Measurements from ENCODE around the gene TMC1.

TMC1 gene

GRCh38 chr9:72721067-72721466 lies 199.7 kb downstream of the TMC1 start:
- Histone ChIP-seq H3K27me3 (ENCODE audit: insufficient read depth, low read length, poor library complexity, severe bottlenecking) (no peaks in the 10 kb centered on the region), H3K9ac (ENCODE audit: low read depth, low read length, poor library complexity, severe bottlenecking) (no peak overlapping the region), H4K20me1 (ENCODE audit: insufficient read depth, low read length, poor library complexity, severe bottlenecking) (no peaks in the 10 kb centered on the region), H3K4me2 (ENCODE audit: low read depth, low read length, poor library complexity, severe bottlenecking) (no peak overlapping the region), H3F3A (ENCODE audit: low read depth) (no peaks in the 10 kb centered on the region), H3K4me3 (ENCODE audit: low read length, poor library complexity, severe bottlenecking) (no peak overlapping the region), H3K36me3 (ENCODE audit: insufficient read depth, low read length) (no peaks in the 10 kb centered on the region), H3K79me2 (ENCODE audit: insufficient read depth, low read length) (no peaks in the 10 kb centered on the region), H3K4me1 (ENCODE audit: insufficient read depth, low read length, poor library complexity, severe bottlenecking) (no peaks in the 10 kb centered on the region), H3K9me3 (ENCODE audit: insufficient read depth, low read depth, low read length) (no peaks in the 10 kb centered on the region), H2AFZ (ENCODE audit: low read length) (no peak overlapping the region), H3K9me2 (replicated peaks; ENCODE audit: low read depth, low read length) (no peaks in the 10 kb centered on the region)
- no peak for TF ChIP-seq EZH2phosphoT487 (IDR thresholded peaks at IDR 0.05; ENCODE audit: borderline replicate concordance)
- TF ChIP-seq, protein P1, sequence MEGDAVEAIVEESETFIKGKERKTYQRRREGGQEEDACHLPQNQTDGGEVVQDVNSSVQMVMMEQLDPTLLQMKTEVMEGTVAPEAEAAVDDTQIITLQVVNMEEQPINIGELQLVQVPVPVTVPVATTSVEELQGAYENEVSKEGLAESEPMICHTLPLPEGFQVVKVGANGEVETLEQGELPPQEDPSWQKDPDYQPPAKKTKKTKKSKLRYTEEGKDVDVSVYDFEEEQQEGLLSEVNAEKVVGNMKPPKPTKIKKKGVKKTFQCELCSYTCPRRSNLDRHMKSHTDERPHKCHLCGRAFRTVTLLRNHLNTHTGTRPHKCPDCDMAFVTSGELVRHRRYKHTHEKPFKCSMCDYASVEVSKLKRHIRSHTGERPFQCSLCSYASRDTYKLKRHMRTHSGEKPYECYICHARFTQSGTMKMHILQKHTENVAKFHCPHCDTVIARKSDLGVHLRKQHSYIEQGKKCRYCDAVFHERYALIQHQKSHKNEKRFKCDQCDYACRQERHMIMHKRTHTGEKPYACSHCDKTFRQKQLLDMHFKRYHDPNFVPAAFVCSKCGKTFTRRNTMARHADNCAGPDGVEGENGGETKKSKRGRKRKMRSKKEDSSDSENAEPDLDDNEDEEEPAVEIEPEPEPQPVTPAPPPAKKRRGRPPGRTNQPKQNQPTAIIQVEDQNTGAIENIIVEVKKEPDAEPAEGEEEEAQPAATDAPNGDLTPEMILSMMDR (conservative IDR thresholded peaks at IDR 0.05; ENCODE audit: low read length) = no peak

DNA sequence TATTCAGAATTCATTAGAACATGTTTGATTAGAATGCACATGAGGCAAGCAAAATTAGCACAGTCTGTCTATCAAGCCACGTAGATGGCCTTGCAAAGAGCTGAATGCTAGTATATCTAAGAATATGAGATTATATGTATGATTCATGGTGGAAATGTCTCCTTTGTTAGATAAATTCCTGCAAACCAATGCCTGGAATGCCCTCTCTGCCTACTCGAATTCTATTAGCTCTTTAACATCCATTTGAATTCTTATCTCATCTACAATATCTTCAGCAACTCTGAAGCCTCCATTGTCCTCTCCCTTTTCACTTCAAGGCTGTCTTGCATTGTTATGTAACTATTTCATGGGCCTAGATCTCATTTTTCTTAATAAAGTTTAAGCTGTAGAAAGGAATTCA lies 205.5 kb downstream of the TMC1 start:
- Histone ChIP-seq H3K27me3 (ENCODE audit: insufficient read depth, low read length, poor library complexity, severe bottlenecking) (no peaks in the 10 kb centered on the region), H3K79me2 (ENCODE audit: insufficient read depth, low read length) (no peaks in the 10 kb centered on the region), H3K9me2 (replicated peaks; ENCODE audit: low read depth, low read length) (no peaks in the 10 kb centered on the region), H3K36me3 (ENCODE audit: insufficient read depth, low read length) (no peaks in the 10 kb centered on the region), H3K9ac (ENCODE audit: low read depth, low read length, poor library complexity, severe bottlenecking) (no peak overlapping the region), H3K4me1 (ENCODE audit: insufficient read depth, low read length, poor library complexity, severe bottlenecking) (no peaks in the 10 kb centered on the region), H2AFZ (ENCODE audit: low read length) (no peak overlapping the region), H3K4me3 (ENCODE audit: low read length, poor library complexity, severe bottlenecking) (no peak overlapping the region), H3K4me2 (ENCODE audit: low read depth, low read length, poor library complexity, severe bottlenecking) (no peak overlapping the region), H3K9me3 (ENCODE audit: insufficient read depth, low read depth, low read length) (no peaks in the 10 kb centered on the region), H3F3A (ENCODE audit: low read depth) (no peaks in the 10 kb centered on the region), H4K20me1 (ENCODE audit: insufficient read depth, low read length, poor library complexity, severe bottlenecking) (no peaks in the 10 kb centered on the region)
- TF ChIP-seq, protein P1 (conservative IDR thresholded peaks at IDR 0.05; ENCODE audit: low read length) = no peak
- no peak for TF ChIP-seq EZH2phosphoT487 (IDR thresholded peaks at IDR 0.05; ENCODE audit: borderline replicate concordance)

GRCh38 chr9:72728031-72728770 lies 206.8 kb downstream of the TMC1 start:
- no peaks in the 10 kb centered on the region for H3F3A ChIP-seq (ENCODE audit: low read depth)
- H3K4me2 ChIP-seq (ENCODE audit: low read depth, low read length, poor library complexity, severe bottlenecking) = no peak overlapping the region
- no peak overlapping the region for H2AFZ ChIP-seq (ENCODE audit: low read length)
- H3K4me1 ChIP-seq (ENCODE audit: insufficient read depth, low read length, poor library complexity, severe bottlenecking) = no peaks in the 10 kb centered on the region
- TF ChIP-seq, protein P1 (conservative IDR thresholded peaks at IDR 0.05; ENCODE audit: low read length) = no peak
- no peak for TF ChIP-seq EZH2phosphoT487 (IDR thresholded peaks at IDR 0.05; ENCODE audit: borderline replicate concordance)
- H3K9me2 ChIP-seq (replicated peaks; ENCODE audit: low read depth, low read length) = no peaks in the 10 kb centered on the region
- no peaks in the 10 kb centered on the region for H3K9me3 ChIP-seq (ENCODE audit: insufficient read depth, low read depth, low read length)
- no peak overlapping the region for H3K4me3 ChIP-seq (ENCODE audit: low read length, poor library complexity, severe bottlenecking)
- H4K20me1 ChIP-seq (ENCODE audit: insufficient read depth, low read length, poor library complexity, severe bottlenecking) = no peaks in the 10 kb centered on the region
- H3K36me3 ChIP-seq (ENCODE audit: insufficient read depth, low read length) = no peaks in the 10 kb centered on the region
- H3K9ac ChIP-seq (ENCODE audit: low read depth, low read length, poor library complexity, severe bottlenecking) = no peak overlapping the region
- H3K27me3 ChIP-seq (ENCODE audit: insufficient read depth, low read length, poor library complexity, severe bottlenecking) = no peaks in the 10 kb centered on the region
- no peaks in the 10 kb centered on the region for H3K79me2 ChIP-seq (ENCODE audit: insufficient read depth, low read length)
